Adrenal gland (tissue), 5 donors: Measurements from ENCODE around the gene CDK11A.

Source experiments
- POLR2A ChIP-seq, 2 donors: fragments of 450-650 bp; IDR thresholded peaks; one replicate each; pipeline ENCODE4 v1.6.1; 2017; ENCODE audit warnings: antibody characterized with exemption in 2 of 2, mild to moderate bottlenecking in 2 of 2, moderate library complexity in 1 of 2
- TF ChIP-seq, protein P1 (sequence below), 6 experiments: fragments of 450-650 bp in 4 of 6; fragments of 200-600 bp in 2 of 6; sonication (generic) in 1 of 6; IDR thresholded peaks; 1 replicate in 5 of 6; 2 replicates in 1 of 6; pipeline versions ENCODE4 v1.5.1 to v1.8.0; 2016 to 2021; ENCODE audit warnings: antibody characterized with exemption in 6 of 6, mild to moderate bottlenecking in 2 of 6, moderate library complexity in 1 of 6
- donor health status: DM: no; HTN: no; CAD: no.

DNA sequence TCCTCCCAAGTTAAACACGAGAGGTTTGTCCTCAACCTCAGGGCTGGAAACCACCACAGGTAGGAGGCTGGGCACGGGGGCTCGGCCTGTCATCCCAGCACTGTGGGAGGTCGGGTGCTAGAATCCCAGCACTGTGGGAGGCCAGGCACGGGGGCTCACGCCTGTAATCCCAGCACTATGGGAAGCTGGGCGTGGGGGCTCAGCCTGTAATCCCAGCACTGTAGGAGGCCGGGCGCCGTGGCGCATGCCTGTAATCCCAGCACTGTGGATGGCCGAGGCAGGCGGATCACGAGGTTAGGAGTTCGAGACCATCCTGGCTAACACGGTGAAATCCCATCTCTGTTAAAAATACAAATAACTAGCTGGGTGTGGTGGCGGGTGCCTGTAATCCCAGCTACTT, 6.7 kb upstream of the CDK11A start:
- TF ChIP-seq POLR2A (IDR thresholded peaks at IDR 0.05), result no peak
- TF ChIP-seq, protein P1, sequence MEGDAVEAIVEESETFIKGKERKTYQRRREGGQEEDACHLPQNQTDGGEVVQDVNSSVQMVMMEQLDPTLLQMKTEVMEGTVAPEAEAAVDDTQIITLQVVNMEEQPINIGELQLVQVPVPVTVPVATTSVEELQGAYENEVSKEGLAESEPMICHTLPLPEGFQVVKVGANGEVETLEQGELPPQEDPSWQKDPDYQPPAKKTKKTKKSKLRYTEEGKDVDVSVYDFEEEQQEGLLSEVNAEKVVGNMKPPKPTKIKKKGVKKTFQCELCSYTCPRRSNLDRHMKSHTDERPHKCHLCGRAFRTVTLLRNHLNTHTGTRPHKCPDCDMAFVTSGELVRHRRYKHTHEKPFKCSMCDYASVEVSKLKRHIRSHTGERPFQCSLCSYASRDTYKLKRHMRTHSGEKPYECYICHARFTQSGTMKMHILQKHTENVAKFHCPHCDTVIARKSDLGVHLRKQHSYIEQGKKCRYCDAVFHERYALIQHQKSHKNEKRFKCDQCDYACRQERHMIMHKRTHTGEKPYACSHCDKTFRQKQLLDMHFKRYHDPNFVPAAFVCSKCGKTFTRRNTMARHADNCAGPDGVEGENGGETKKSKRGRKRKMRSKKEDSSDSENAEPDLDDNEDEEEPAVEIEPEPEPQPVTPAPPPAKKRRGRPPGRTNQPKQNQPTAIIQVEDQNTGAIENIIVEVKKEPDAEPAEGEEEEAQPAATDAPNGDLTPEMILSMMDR (IDR thresholded peaks at IDR 0.05), result no peak
